ENCODE data around the gene NBEA.

Gene NBEA

DNA sequence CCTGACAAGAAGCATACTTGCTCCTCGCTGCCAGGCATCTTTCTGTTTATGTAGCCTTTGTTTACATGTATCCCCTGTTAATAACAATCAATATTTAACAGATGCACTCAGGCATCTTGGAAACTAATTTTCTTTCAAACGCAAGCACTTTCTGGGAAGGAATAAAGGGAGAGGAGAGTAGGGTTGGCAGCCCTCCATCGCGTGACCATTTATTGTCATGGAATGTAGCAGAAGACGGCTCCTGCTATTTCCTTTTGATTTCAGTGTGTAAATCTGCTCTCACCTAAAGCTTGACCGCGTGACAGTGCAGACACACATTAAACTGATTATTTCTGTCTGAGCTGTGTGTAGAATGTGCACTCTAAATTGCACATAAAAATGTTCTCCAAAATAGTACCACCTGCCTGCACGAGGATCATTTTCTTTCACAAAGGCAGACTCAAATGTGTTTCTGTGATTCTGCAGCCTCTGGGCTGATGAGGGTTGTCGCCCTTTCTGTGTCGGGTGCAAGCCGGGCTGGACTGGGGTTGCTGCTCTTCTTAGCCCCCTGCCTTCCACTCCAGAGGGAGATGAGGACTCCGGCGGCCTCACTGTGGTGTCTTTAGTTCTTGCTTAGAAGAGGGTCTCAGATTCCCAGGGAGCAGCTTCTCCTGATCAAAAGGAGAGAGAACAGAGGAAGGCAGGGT lies 757.9 kb downstream of the NBEA start:
- peak overlapping the region; percentile 46 for H3K4me3 ChIP-seq (ENCODE audit: low read length)
- TF ChIP-seq, protein P1, sequence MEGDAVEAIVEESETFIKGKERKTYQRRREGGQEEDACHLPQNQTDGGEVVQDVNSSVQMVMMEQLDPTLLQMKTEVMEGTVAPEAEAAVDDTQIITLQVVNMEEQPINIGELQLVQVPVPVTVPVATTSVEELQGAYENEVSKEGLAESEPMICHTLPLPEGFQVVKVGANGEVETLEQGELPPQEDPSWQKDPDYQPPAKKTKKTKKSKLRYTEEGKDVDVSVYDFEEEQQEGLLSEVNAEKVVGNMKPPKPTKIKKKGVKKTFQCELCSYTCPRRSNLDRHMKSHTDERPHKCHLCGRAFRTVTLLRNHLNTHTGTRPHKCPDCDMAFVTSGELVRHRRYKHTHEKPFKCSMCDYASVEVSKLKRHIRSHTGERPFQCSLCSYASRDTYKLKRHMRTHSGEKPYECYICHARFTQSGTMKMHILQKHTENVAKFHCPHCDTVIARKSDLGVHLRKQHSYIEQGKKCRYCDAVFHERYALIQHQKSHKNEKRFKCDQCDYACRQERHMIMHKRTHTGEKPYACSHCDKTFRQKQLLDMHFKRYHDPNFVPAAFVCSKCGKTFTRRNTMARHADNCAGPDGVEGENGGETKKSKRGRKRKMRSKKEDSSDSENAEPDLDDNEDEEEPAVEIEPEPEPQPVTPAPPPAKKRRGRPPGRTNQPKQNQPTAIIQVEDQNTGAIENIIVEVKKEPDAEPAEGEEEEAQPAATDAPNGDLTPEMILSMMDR (conservative IDR thresholded peaks at IDR 0.05; ENCODE audit: low read length): no peak
- peak; percentile 97 for DNase-seq (ENCODE audit: low read depth)

DNA sequence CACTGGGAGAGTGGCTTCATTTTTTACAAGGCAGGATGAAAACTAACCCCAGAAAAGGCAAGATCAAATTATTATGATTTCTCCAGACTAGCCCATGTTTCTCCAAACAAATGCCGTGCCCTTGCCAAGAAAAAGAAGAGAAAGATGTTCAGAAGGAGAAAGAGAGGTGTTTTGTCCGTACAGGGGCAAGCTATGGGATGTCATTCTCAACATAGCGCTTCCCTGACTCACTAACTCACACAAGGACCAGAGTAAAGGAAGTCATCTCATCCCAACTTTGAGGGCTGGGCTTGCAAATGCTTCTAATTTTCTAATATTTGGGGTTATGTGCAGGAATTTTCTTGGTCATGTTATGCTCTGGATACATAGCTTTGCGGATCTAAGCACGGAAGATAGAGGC lies 758.6 kb downstream of the NBEA start:
- TF ChIP-seq, protein P1 (conservative IDR thresholded peaks at IDR 0.05; ENCODE audit: low read length): no peak
- DNase-seq (ENCODE audit: low read depth): peak; percentile 96
- H3K4me3 ChIP-seq (ENCODE audit: low read length): peak overlapping the region; percentile 33

DNA sequence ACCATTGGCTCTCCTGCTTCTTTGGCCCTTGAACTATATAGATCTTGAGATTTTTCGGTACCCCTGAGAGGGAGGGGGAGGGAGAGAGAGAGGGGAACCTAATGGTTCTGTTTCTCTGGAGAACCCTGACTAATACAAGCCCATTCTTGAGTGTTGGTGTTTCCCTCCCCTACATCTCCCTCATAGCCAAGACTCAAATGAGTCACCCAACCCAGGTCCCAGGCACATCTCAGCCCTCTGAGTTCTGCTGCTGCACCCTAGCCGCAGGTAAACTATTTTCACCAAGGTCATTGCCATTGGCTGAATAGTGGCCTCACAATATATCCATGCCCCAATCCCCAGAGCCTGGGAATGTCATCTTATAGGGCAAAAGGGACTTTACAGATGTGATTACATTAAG lies 760.2 kb downstream of the NBEA start:
- TF ChIP-seq, protein P1 (conservative IDR thresholded peaks at IDR 0.05; ENCODE audit: low read length): no peak
- DNase-seq (ENCODE audit: low read depth): no peak
- no peak overlapping the region for H3K4me3 ChIP-seq (ENCODE audit: low read length)

DNA sequence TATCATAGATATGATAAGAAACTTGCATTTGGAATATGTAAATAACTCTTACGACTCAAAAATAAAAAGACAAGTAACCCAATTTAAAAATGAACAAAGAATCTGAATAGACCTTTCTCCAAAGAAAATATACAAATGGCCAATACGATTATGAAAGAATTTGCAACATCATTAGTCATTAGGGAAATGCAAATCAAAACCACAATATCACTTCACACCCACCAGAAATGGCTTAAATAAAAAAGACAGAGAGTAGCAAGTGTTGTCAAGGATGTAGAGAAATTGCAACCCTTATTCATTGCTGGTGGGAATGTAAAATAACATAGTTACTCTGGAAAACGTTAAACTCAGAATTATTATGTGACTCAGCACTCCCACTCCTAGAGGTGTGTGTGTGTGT lies 761.0 kb downstream of the NBEA start:
- peak; percentile 44 for DNase-seq (ENCODE audit: low read depth)
- no peak overlapping the region for H3K4me3 ChIP-seq (ENCODE audit: low read length)
- TF ChIP-seq, protein P1 (conservative IDR thresholded peaks at IDR 0.05; ENCODE audit: low read length): no peak

DNA sequence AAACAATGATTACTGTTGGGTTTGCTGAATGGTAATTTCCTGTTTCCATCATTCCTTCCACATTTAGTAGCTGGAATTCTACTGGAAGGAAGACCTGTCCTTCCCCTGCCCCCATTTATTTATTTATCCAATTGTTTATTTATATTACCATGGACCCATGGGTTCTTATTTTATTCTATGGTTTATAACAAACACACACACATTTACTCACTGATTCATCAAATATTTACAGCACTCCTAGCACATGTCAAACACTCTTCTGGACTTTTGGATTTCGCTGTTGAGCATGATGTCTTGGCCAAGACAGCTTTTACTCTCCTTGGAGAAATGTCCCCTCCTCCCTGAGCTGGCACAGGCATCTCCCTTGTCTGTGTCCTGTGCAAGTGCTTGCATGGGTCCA lies 762.3 kb downstream of the NBEA start:
- TF ChIP-seq, protein P1 (conservative IDR thresholded peaks at IDR 0.05; ENCODE audit: low read length): no peak
- no peak for DNase-seq (ENCODE audit: low read depth)

DNA sequence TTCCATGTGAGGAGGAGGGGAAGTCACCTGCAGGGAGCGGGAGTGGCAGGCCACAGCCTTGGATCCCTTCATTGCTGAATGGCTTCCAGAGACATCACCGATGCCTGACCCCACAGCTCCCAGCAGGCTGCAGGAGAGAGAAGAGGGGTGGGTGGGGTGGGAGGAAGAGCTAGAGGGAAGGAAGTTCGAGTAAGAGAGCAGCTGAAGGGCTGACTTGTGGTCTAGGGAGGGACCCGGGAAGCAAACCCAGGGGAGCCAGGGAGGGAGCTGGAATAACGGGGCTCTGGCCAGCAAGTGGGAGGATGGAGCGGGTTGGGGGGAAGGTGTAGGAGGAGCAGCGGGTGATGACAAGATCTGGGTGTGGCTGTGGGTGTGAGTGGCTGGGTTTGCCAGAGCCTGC lies 764.2 kb downstream of the NBEA start:
- H3K4me3 ChIP-seq (ENCODE audit: low read length): no peak overlapping the region
- no peak for DNase-seq (ENCODE audit: low read depth)
- TF ChIP-seq, protein P1 (conservative IDR thresholded peaks at IDR 0.05; ENCODE audit: low read length): no peak

More for the DNA sequence above, 762.3 kb downstream of the NBEA start:
- no peak overlapping the region for H3K4me3 ChIP-seq (ENCODE audit: low read length)

DNA sequence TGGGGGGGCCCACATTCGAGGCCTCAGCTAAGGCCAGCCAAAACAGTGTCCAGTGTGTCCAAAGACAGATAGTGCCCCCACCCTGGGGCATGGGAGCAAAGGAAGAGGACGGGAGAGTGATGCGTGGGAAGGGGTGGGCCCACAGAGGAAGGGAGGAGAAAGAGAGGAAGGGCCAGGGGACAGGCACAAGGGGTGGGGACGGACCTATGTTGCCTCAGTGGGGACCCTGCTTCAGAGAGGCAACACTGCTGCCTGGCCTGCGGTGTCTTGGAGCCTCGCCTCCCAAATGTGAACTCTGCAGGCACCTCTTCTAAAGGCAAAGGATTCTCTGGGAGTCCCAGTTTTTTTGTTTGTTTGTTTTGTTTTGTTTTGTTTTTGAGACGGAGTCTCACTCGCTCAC lies 764.7 kb downstream of the NBEA start:
- TF ChIP-seq, protein P1 (conservative IDR thresholded peaks at IDR 0.05; ENCODE audit: low read length): no peak
- DNase-seq (ENCODE audit: low read depth): no peak
- no peak overlapping the region for H3K4me3 ChIP-seq (ENCODE audit: low read length)
